NCI-H2196 treated with DMSO at 0.1 percent for 48 hours (cell line): ENCODE data around the gene GPATCH3.
"Not testable (repeated sequence)": the region's sequence is repeated elsewhere in the genome, so short reads cannot be mapped to it uniquely, and the experiment has no call there.

ENCODE experiments used
- DNase-seq: peaks from one replicate; lab custom pipeline; 2025; ENCODE audit not compliant: unreplicated experiment; lab: John Stamatoyannopoulos, UW

The GPATCH3 gene

GRCh38 chr1:26913754-26914619, 13.7 kb upstream of the GPATCH3 start, which contains the start of gene NR0B2:
NR0B2 (minus strand) TSS chr1:26913975; CDS start chr1:26913940, 35 bp downstream.
- peak; percentile 97 for DNase-seq

GRCh38 chr1:26913389-26913753, 13.1 kb upstream of the GPATCH3 start:
- DNase-seq = no peak

- no peak for DNase-seq
Measured at GRCh38 chr1:26912147-26912490, 11.9 kb upstream of the GPATCH3 start.

- no peak for DNase-seq
Measured at GRCh38 chr1:26911399-26912146, 11.3 kb upstream of the GPATCH3 start.

GRCh38 chr1:26910343-26911160, 10.3 kb upstream of the GPATCH3 start:
- no peak for DNase-seq

GRCh38 chr1:26909951-26910342, 9.7 kb upstream of the GPATCH3 start:
- no peak for DNase-seq

GRCh38 chr1:26907071-26907917, 7.0 kb upstream of the GPATCH3 start:
- peak; percentile 85 for DNase-seq

- no peak for DNase-seq
Measured at GRCh38 chr1:26900815-26901511, 696 bp upstream of the GPATCH3 start.

GRCh38 chr1:26897351-26897750, 2.9 kb downstream of the GPATCH3 start:
- DNase-seq = no peak

GRCh38 chr1:26894263-26894662, 6.0 kb downstream of the GPATCH3 start:
- DNase-seq = no peak

- no peak for DNase-seq
Measured at GRCh38 chr1:26890467-26890796, 9.8 kb downstream of the GPATCH3 start.

- DNase-seq = peak; percentile 71
Measured at GRCh38 chr1:26889551-26890466, 10.5 kb downstream of the GPATCH3 start, which contains the start of gene GPN2. GPN2 (minus strand) TSS chr1:26890283; CDS start chr1:26890096, 187 bp downstream.

GRCh38 chr1:26888231-26888630, 12.0 kb downstream of the GPATCH3 start:
- no peak for DNase-seq

GRCh38 chr1:26887125-26887524, 13.1 kb downstream of the GPATCH3 start:
- no peak for DNase-seq

GRCh38 chr1:26882696-26883463, 17.4 kb downstream of the GPATCH3 start:
- DNase-seq = no peak

- not testable (repeated sequence) for DNase-seq
Measured at GRCh38 chr1:26881611-26882010, 18.7 kb downstream of the GPATCH3 start.

- no peak for DNase-seq
Measured at GRCh38 chr1:26879793-26880192, 20.5 kb downstream of the GPATCH3 start.

GRCh38 chr1:26877326-26877725, 22.9 kb downstream of the GPATCH3 start:
- DNase-seq = no peak
